K562 (cell line): ENCODE data around the gene DNAJB12. TPM values are rescaled to one million over a fixed set of nuclear protein-coding genes. Genes with fewer than 3 reads are reported as not detected.

Experiments used
- CHD2 ChIP-seq: IDR thresholded peaks from 2 replicates; pipeline ENCODE4 v1.6.1; 2011; ENCODE audit warnings: low read depth, low read length
- FOXK2 ChIP-seq, 2 experiments: fragments of 450-650 bp; IDR thresholded peaks in 1 of 2; conservative IDR thresholded peaks in 1 of 2; 2 replicates each; pipeline ENCODE4 v1.6.1; 2016; ENCODE audit warnings: low read depth in 2 of 2, mild to moderate bottlenecking in 1 of 2
- HMG20A ChIP-seq: fragments of 450-650 bp; formaldehyde crosslinking; conservative IDR thresholded peaks from 2 replicates; pipeline ENCODE4 v1.4.0; 2020; ENCODE audit warnings: mild to moderate bottlenecking, mixed read lengths
- HSF4 ChIP-seq: fragments of 250-450 bp; sonication (Bioruptor Pico); IDR thresholded peaks from 2 replicates; pipeline ENCODE4 v2.1.2; 2022; ENCODE audit warnings: mild to moderate bottlenecking, moderate library complexity, borderline replicate concordance
- SIRT6 ChIP-seq: IDR thresholded peaks from one replicate; pipeline ENCODE4 v1.6.1; 2012; ENCODE audit warnings: low read depth, mild to moderate bottlenecking, control low read depth, inconsistent platforms, low read length, moderate library complexity
- SMAD2 ChIP-seq: fragments of 150-350 bp; IDR thresholded peaks from 2 replicates; pipeline ENCODE4 v1.6.1; 2014; ENCODE audit warnings: low read depth, mild to moderate bottlenecking, low read length
- SMC3 ChIP-seq: conservative IDR thresholded peaks from 2 replicates; pipeline ENCODE4 v1.6.1; 2011; ENCODE audit warnings: low read depth, low read length, improper control_type of control experiment; ENCODE audit not compliant: insufficient read depth
- SRSF3 ChIP-seq: fragments of 200-400 bp; formaldehyde crosslinking; IDR thresholded peaks from 2 replicates; pipeline ENCODE4 v1.6.1; 2016; ENCODE audit warnings: mild to moderate bottlenecking, low read length, moderate library complexity; ENCODE audit not compliant: insufficient read depth
- TCF7L2 ChIP-seq: fragments of 150-350 bp; IDR thresholded peaks from 2 replicates; pipeline ENCODE4 v1.6.1; 2016; ENCODE audit warnings: low read depth, mild to moderate bottlenecking, low read length, moderate library complexity
- THAP12 ChIP-seq: fragments of 250-450 bp; sonication (Bioruptor Pico); IDR thresholded peaks from 2 replicates; pipeline ENCODE4 v1.9.0; 2021; ENCODE audit warnings: mild to moderate bottlenecking, inconsistent platforms
- ZNF23 ChIP-seq: fragments of 250-450 bp; sonication (Bioruptor Pico); IDR thresholded peaks from 2 replicates; pipeline ENCODE4 v1.4.0; 2020; ENCODE audit warnings: mild to moderate bottlenecking
- ZNF384 ChIP-seq: IDR thresholded peaks from 2 replicates; pipeline ENCODE4 v1.6.1; 2012; ENCODE audit warnings: low read depth, low read length, improper control_type of control experiment
- ZNF583 ChIP-seq: fragments of 250-450 bp; sonication (Bioruptor Pico); IDR thresholded peaks from 2 replicates; pipeline ENCODE4 v1.4.0; 2020
- ZNF830 ChIP-seq: fragments of 250-450 bp; sonication (Bioruptor Pico); IDR thresholded peaks from 2 replicates; pipeline ENCODE4 v1.5.0; 2021; ENCODE audit warnings: mild to moderate bottlenecking
- polyA plus RNA-seq, 8 experiments: library from polyadenylated mRNA; depleted of rRNA in 4 of 8; stranded (reverse) in 5 of 8; unstranded in 3 of 8; fragments of >200 nt; fragmentation: Nextera tagmentation in 2 of 8; fragmentation: Illumina TruSeq in 1 of 8; extraction: Ambion mirVana in 2 of 8; extraction: Trizol in 1 of 8; gene quantifications; 2 replicates each; pipeline versions ENCODE4 v1.2.1 to v1.2.3, GENCODE V29; 2011 to 2014; ENCODE audit warnings: inconsistent platforms in 1 of 8, missing spikeins in 1 of 8
- total RNA-seq, 7 experiments: library from RNA; depleted of rRNA in 6 of 7; stranded (reverse); fragments of >200 nt in 6 of 7; fragmentation: Illumina TruSeq in 2 of 7; extraction: Trizol in 2 of 7; gene quantifications; 2 replicates each; pipeline versions ENCODE4 v1.2.1 to v1.2.3, GENCODE V29; 2011 to 2021; ENCODE audit warnings: low replicate concordance in 1 of 7
- TF ChIP-seq, protein P1 (sequence below): IDR thresholded peaks from 2 replicates; pipeline ENCODE4 v1.6.1; 2011; ENCODE audit warnings: borderline replicate concordance, low read depth, mild to moderate bottlenecking, moderate library complexity, low read length; ENCODE audit not compliant: insufficient read depth, poor library complexity, severe bottlenecking
- TF ChIP-seq, protein P2 (sequence below): sonication (generic); formaldehyde crosslinking; IDR thresholded peaks from 2 replicates; pipeline ENCODE4 v1.8.0; 2022; ENCODE audit warnings: mild to moderate bottlenecking, missing genetic modification reagents
- TF ChIP-seq, protein P3 (sequence below): fragments of 250-450 bp; sonication (Bioruptor Pico); IDR thresholded peaks from 2 replicates; pipeline ENCODE4 v1.4.0; 2020; ENCODE audit warnings: borderline replicate concordance

DNAJB12 gene
- total and polyA plus RNA-seq, 9 of the 15 experiments (the other 6 are each of a cell fraction or from before 2014, with no cell fraction given): 3.5 to 31.5 (median 20.3) TPM

DNA sequence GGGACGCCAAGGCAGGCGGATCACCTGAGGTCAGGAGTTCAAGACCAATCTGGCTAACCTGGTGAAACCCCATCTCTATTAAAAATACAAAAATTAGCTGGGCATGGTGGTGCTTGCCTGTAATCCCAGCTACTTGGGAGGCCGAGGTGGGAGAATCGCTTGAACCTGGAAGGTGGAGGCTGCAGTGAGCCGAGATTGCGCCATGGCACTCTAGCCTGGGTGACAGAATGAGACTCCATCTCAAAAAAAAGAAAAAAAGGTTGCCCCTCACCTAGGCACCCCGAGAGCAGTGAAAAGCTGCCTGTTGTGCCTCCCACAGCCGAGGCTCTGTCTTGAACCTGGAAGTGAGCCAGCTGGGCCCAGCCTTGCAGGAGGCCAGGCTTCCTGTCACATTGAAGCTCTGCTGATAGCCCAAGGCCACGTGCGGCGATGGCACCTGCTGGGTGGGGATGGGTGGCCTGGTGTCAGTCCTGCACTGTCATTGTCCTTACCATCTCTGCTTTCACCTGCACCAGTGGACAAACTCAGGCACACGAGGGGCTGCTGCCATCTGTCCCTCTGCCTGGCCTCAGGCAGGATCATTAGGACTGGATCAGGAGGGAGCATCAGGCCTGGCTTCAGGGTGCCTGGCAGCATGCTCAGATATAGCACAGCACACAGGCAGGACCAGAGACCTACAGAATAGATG is 37.8 kb downstream of the DNAJB12 start (continued):
- TF ChIP-seq, protein P1, sequence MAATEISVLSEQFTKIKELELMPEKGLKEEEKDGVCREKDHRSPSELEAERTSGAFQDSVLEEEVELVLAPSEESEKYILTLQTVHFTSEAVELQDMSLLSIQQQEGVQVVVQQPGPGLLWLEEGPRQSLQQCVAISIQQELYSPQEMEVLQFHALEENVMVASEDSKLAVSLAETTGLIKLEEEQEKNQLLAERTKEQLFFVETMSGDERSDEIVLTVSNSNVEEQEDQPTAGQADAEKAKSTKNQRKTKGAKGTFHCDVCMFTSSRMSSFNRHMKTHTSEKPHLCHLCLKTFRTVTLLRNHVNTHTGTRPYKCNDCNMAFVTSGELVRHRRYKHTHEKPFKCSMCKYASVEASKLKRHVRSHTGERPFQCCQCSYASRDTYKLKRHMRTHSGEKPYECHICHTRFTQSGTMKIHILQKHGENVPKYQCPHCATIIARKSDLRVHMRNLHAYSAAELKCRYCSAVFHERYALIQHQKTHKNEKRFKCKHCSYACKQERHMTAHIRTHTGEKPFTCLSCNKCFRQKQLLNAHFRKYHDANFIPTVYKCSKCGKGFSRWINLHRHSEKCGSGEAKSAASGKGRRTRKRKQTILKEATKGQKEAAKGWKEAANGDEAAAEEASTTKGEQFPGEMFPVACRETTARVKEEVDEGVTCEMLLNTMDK: no peak
- TF ChIP-seq SMAD2 (no peak), FOXK2 (conservative IDR thresholded peaks at IDR 0.05 in 1 of 2, IDR thresholded peaks at IDR 0.05 in 1 of 2; ENCODE audit: low read depth in 2 of 2) (no peak), ZNF384 (no peak), SMC3 (no peak), ZNF583 (CRISPR knock-in tag) (peak; percentile 90), TCF7L2 (no peak), CHD2 (no peak), ZNF23 (no peak), SIRT6 (no peak), HMG20A (CRISPR knock-in tag) (no peak), HSF4 (CRISPR knock-in tag) (peak; percentile 73; the same call in 1 of the 2 replicates), ZNF830 (CRISPR knock-in tag) (0 out of 2 replicates have a peak, but pooled peaks have one; percentile 43), SRSF3 (no peak), THAP12 (CRISPR knock-in tag) (no peak)
- TF ChIP-seq, protein P2, sequence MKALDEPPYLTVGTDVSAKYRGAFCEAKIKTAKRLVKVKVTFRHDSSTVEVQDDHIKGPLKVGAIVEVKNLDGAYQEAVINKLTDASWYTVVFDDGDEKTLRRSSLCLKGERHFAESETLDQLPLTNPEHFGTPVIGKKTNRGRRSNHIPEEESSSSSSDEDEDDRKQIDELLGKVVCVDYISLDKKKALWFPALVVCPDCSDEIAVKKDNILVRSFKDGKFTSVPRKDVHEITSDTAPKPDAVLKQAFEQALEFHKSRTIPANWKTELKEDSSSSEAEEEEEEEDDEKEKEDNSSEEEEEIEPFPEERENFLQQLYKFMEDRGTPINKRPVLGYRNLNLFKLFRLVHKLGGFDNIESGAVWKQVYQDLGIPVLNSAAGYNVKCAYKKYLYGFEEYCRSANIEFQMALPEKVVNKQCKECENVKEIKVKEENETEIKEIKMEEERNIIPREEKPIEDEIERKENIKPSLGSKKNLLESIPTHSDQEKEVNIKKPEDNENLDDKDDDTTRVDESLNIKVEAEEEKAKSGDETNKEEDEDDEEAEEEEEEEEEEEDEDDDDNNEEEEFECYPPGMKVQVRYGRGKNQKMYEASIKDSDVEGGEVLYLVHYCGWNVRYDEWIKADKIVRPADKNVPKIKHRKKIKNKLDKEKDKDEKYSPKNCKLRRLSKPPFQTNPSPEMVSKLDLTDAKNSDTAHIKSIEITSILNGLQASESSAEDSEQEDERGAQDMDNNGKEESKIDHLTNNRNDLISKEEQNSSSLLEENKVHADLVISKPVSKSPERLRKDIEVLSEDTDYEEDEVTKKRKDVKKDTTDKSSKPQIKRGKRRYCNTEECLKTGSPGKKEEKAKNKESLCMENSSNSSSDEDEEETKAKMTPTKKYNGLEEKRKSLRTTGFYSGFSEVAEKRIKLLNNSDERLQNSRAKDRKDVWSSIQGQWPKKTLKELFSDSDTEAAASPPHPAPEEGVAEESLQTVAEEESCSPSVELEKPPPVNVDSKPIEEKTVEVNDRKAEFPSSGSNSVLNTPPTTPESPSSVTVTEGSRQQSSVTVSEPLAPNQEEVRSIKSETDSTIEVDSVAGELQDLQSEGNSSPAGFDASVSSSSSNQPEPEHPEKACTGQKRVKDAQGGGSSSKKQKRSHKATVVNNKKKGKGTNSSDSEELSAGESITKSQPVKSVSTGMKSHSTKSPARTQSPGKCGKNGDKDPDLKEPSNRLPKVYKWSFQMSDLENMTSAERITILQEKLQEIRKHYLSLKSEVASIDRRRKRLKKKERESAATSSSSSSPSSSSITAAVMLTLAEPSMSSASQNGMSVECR (CRISPR knock-in tag): no peak
- TF ChIP-seq, protein P3, sequence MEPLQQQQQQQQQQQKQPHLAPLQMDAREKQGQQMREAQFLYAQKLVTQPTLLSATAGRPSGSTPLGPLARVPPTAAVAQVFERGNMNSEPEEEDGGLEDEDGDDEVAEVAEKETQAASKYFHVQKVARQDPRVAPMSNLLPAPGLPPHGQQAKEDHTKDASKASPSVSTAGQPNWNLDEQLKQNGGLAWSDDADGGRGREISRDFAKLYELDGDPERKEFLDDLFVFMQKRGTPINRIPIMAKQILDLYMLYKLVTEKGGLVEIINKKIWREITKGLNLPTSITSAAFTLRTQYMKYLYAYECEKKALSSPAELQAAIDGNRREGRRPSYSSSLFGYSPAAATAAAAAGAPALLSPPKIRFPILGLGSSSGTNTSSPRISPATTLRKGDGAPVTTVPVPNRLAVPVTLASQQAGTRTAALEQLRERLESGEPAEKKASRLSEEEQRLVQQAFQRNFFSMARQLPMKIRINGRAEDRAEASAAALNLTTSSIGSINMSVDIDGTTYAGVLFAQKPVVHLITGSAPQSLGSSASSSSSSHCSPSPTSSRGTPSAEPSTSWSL: peak; percentile 91
